Thoracic aorta (tissue), 2 donors: ENCODE results near the gene PRKAA2. TPM values are rescaled to one million over a fixed set of nuclear protein-coding genes. Genes with fewer than 3 reads are reported as not detected.

Experiments
- ATAC-seq: fragments of 150-250 bp; one replicate; pipeline ENCODE4 v1.8.0; 2017; ENCODE audit warnings: low read depth; ENCODE audit not compliant: insufficient number of reproducible peaks, low FRiP score
- DNase-seq: peaks from one replicate; pipeline ENCODE4 v3.0.0-alpha.2; 2020; ENCODE audit warnings: low spot score
- H3K27ac ChIP-seq, 2 donors: fragments of 200-600 bp; sonication (generic); 1 replicate in 1 of 2; 2 replicates in 1 of 2; pipeline ENCODE4 v1.5.1; 2016; ENCODE audit warnings: mild to moderate bottlenecking in 2 of 2, moderate library complexity in 2 of 2
- H3K27me3 ChIP-seq: fragments of 200-600 bp; sonication (generic); replicated peaks from 2 replicates; pipeline ENCODE4 v1.6.0; 2016; ENCODE audit warnings: mild to moderate bottlenecking; ENCODE audit not compliant: insufficient read depth
- H3K36me3 ChIP-seq: fragments of 200-600 bp; sonication (generic); one replicate; pipeline ENCODE4 v1.5.1; 2016
- H3K4me1 ChIP-seq, 2 donors: fragments of 200-600 bp; sonication (generic); 1 replicate in 1 of 2; 2 replicates in 1 of 2; pipeline versions ENCODE4 v1.5.1 to v1.6.0; 2016; ENCODE audit warnings: low read depth in 2 of 2, mild to moderate bottlenecking in 1 of 2; ENCODE audit not compliant: control insufficient read depth in 1 of 2
- H3K4me3 ChIP-seq: fragments of 200-600 bp; sonication (generic); 2 replicates; pipeline ENCODE4 v1.5.1; 2016; ENCODE audit warnings: mild to moderate bottlenecking
- H3K9me3 ChIP-seq: fragments of 200-600 bp; sonication (generic); 2 replicates; pipeline ENCODE4 v1.5.1; 2016
- total RNA-seq, 2 donors: library from RNA; depleted of rRNA; stranded (reverse); fragments of >200 nt; gene quantifications; one replicate each; pipeline versions ENCODE4 v1.1.0 to v1.2.3, GENCODE V29; 2016
- TF ChIP-seq, protein P1 (sequence below): fragments of 200-600 bp; sonication (generic); IDR thresholded peaks from one replicate; pipeline ENCODE4 v1.5.1; 2019; ENCODE audit warnings: antibody characterized with exemption

PRKAA2 gene
- total RNA-seq, 2 donors from 2014 or later = 9.2 to 16.9 TPM

DNA sequence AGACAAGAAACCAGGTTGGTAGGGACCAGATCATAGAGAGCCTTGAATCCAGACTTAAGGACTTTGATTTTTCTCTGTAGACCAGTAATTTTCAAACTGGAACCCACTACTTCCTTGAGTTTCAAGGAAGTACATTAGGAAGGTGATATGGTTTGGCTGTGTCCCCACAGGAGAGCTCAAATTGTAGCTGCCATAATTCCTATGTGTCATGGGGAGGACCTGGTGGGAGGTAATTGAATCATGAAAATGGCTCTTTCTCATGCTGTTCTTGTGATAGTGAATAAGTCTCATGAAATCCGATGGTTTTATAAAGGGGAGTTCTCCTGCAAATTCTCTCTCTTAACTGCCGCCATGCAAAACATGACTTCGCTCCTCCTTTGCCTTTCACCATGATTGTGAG, 10.1 kb upstream of the PRKAA2 start:
- Histone ChIP-seq H3K27ac (no peak overlapping the region), H3K4me1 (no peaks in the 10 kb centered on the region), H3K4me3 (no peak overlapping the region), H3K27me3 (no peaks in the 10 kb centered on the region), H3K36me3 (no peaks in the 10 kb centered on the region), H3K9me3 (no peaks in the 10 kb centered on the region)
- TF ChIP-seq, protein P1, sequence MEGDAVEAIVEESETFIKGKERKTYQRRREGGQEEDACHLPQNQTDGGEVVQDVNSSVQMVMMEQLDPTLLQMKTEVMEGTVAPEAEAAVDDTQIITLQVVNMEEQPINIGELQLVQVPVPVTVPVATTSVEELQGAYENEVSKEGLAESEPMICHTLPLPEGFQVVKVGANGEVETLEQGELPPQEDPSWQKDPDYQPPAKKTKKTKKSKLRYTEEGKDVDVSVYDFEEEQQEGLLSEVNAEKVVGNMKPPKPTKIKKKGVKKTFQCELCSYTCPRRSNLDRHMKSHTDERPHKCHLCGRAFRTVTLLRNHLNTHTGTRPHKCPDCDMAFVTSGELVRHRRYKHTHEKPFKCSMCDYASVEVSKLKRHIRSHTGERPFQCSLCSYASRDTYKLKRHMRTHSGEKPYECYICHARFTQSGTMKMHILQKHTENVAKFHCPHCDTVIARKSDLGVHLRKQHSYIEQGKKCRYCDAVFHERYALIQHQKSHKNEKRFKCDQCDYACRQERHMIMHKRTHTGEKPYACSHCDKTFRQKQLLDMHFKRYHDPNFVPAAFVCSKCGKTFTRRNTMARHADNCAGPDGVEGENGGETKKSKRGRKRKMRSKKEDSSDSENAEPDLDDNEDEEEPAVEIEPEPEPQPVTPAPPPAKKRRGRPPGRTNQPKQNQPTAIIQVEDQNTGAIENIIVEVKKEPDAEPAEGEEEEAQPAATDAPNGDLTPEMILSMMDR = no peak
- DNase-seq = no peak
- ATAC-seq = no peak

- Histone ChIP-seq H3K27ac (no peak overlapping the region), H3K36me3 (no peaks in the 10 kb centered on the region), H3K4me1 (no peaks in the 10 kb centered on the region), H3K9me3 (no peaks in the 10 kb centered on the region), H3K4me3 (no peak overlapping the region), H3K27me3 (no peaks in the 10 kb centered on the region)
- TF ChIP-seq, protein P1 = no peak
- DNase-seq (no peak), ATAC-seq (no peak)
These were observed 6.9 kb upstream of the PRKAA2 start for GRCh38 chr1:56638248-56638647.

- ATAC-seq (no peak), DNase-seq (no peak)
- no peak overlapping the region for H3K27ac ChIP-seq
- H3K36me3 ChIP-seq = no peaks in the 10 kb centered on the region
- H3K27me3 ChIP-seq = no peaks in the 10 kb centered on the region
- TF ChIP-seq, protein P1 = no peak
- no peaks in the 10 kb centered on the region for H3K9me3 ChIP-seq
- peaks cover 0 to 3% of the 10 kb centered on the region in 2 donors for H3K4me1 ChIP-seq
- H3K4me3 ChIP-seq = no peak overlapping the region
These were observed 5.9 kb upstream of the PRKAA2 start for GRCh38 chr1:56639211-56639610.

- no peaks in the 10 kb centered on the region for H3K36me3 ChIP-seq
- TF ChIP-seq, protein P1 = no peak
- ATAC-seq (no peak), DNase-seq (no peak)
- H3K27ac ChIP-seq = no peak overlapping the region
- peaks cover 4 to 15% of the 10 kb centered on the region in 2 donors for H3K4me1 ChIP-seq
- no peaks in the 10 kb centered on the region for H3K9me3 ChIP-seq
- H3K4me3 ChIP-seq = no peak overlapping the region
- no peaks in the 10 kb centered on the region for H3K27me3 ChIP-seq
These were observed 1.5 kb upstream of the PRKAA2 start for GRCh38 chr1:56643661-56644060.

DNA sequence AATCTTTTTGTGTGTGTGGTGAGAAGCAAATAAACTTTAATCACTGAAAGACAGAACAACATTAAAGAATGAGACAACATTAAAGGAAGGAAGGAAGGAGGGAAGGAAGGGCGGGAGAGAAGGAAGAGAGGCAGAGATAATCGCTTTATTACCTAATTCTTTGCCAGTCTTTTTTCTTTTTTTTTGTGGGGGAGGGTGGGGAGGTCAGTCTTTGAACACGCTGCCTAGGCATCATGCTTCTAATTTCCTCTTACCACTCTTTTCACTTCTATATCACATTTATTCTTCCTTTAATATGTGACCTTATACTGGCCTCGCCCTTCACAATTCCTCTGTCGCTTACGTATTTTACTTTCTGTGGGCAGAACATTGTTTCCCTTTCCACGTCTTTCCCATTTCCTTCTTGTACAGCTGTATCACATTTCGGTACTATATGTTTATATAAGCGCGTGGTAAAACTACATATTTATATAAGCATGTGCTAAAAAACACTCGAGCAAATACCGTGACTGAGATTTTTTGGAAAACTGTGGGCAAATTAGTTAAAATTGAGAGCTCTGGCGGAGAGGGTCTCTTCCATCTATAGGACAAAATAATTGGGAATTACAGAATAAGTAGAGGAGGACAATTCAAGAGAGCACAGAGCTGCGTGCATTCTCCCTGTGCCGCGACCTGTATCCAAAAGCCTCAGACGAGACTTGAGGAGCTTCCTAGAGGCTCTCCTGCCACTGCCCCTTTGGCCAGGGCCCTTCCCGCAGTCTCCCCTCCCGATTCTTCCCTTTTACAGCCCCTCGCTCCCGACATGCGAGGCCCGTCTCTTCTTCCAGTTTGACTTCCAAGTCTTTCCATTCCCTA, 823 bp upstream of the PRKAA2 start:
- H3K9me3 ChIP-seq = no peaks in the 10 kb centered on the region
- TF ChIP-seq, protein P1 = no peak
- H3K4me1 ChIP-seq = peaks cover 4 to 15% of the 10 kb centered on the region in 2 donors
- H3K36me3 ChIP-seq = no peaks in the 10 kb centered on the region
- no peak for ATAC-seq
- no peak for DNase-seq
- H3K4me3 ChIP-seq = peak overlapping the region; percentile 83
- H3K27me3 ChIP-seq = no peaks in the 10 kb centered on the region
- H3K27ac ChIP-seq = peak overlapping the region in 1 of 2 donors; percentile 13
